Liver (tissue), 9 donors: ENCODE data around the gene RAB30. TPM values are rescaled to one million over a fixed set of nuclear protein-coding genes. Genes with fewer than 3 reads are reported as not detected.

Source experiments
- DNase-seq: peaks from one replicate; pipeline ENCODE4 v3.0.0-alpha.2; 2017; ENCODE audit warnings: low spot score
- H3K27ac ChIP-seq, 2 donors: one replicate each; pipeline ENCODE4 v1.7.0; 2013; ENCODE audit warnings: inconsistent platforms in 2 of 2, low read length in 2 of 2, control low read depth in 1 of 2, low read depth in 1 of 2, mild to moderate bottlenecking in 1 of 2
- H3K27me3 ChIP-seq, 4 donors: one replicate each; pipeline versions ENCODE4 v1.6.1 to v1.7.0; 2013; ENCODE audit warnings: low read length in 3 of 4, inconsistent platforms in 1 of 4, mild to moderate bottlenecking in 1 of 4, moderate library complexity in 1 of 4; ENCODE audit not compliant: control insufficient read depth in 4 of 4, insufficient read depth in 4 of 4
- H3K36me3 ChIP-seq, 4 donors: one replicate each; pipeline versions ENCODE4 v1.6.1 to v1.7.0; 2013; ENCODE audit warnings: low read length in 3 of 4, mild to moderate bottlenecking in 3 of 4, low read depth in 1 of 4, moderate library complexity in 1 of 4; ENCODE audit not compliant: control insufficient read depth in 4 of 4, insufficient read depth in 3 of 4
- H3K4me1 ChIP-seq, 4 donors: one replicate each; pipeline versions ENCODE4 v1.6.1 to v1.7.0; 2013; ENCODE audit warnings: low read length in 3 of 4, mild to moderate bottlenecking in 3 of 4, moderate library complexity in 1 of 4; ENCODE audit not compliant: control insufficient read depth in 4 of 4, insufficient read depth in 4 of 4
- H3K4me3 ChIP-seq, 3 donors: one replicate each; pipeline versions ENCODE4 v1.6.1 to v1.7.0; 2013; ENCODE audit warnings: low read length in 3 of 3, control low read depth in 1 of 3, low read depth in 1 of 3, mild to moderate bottlenecking in 1 of 3
- H3K9ac ChIP-seq, 2 donors: one replicate each; pipeline ENCODE4 v1.7.0; 2013; ENCODE audit warnings: low read length in 2 of 2, mild to moderate bottlenecking in 2 of 2, moderate library complexity in 2 of 2, control low read depth in 1 of 2, low read depth in 1 of 2
- H3K9me3 ChIP-seq, 4 donors: one replicate each; pipeline versions ENCODE4 v1.6.1 to v1.7.0; 2013; ENCODE audit warnings: low read length in 3 of 4; ENCODE audit not compliant: control insufficient read depth in 4 of 4
- CTCF ChIP-seq: fragments of 150-350 bp; IDR thresholded peaks from 2 replicates; pipeline ENCODE4 v1.5.1; 2017; ENCODE audit warnings: improper control_type of control experiment, low read depth, low read length; ENCODE audit not compliant: missing input control
- EGR1 ChIP-seq, 2 donors: IDR thresholded peaks; 2 replicates each; pipeline ENCODE4 v1.6.1; 2016 to 2018; ENCODE audit warnings: antibody characterized with exemption in 2 of 2, low read depth in 2 of 2
- GABPA ChIP-seq, 2 donors: IDR thresholded peaks in 1 of 2; conservative IDR thresholded peaks in 1 of 2; 2 replicates each; pipeline ENCODE4 v1.6.1; 2016; ENCODE audit warnings: antibody characterized with exemption in 2 of 2, mild to moderate bottlenecking in 1 of 2, moderate library complexity in 1 of 2
- HNF4A ChIP-seq, 2 donors: conservative IDR thresholded peaks; 2 replicates each; pipeline ENCODE4 v1.6.1; 2016; ENCODE audit warnings: antibody characterized with exemption in 2 of 2, mild to moderate bottlenecking in 2 of 2
- HNF4G ChIP-seq: IDR thresholded peaks from 2 replicates; pipeline ENCODE4 v1.6.1; 2016; ENCODE audit warnings: antibody characterized with exemption
- MAX ChIP-seq: IDR thresholded peaks from 2 replicates; pipeline ENCODE4 v1.6.1; 2016; ENCODE audit warnings: antibody characterized with exemption
- NR2F2 ChIP-seq: IDR thresholded peaks from 2 replicates; pipeline ENCODE4 v1.6.1; 2016; ENCODE audit warnings: antibody characterized with exemption
- RAD21 ChIP-seq, 2 donors: IDR thresholded peaks; 2 replicates each; pipeline ENCODE4 v1.6.1; 2016; ENCODE audit warnings: antibody characterized with exemption in 2 of 2, mild to moderate bottlenecking in 2 of 2
- REST ChIP-seq: IDR thresholded peaks from 2 replicates; pipeline ENCODE4 v1.6.1; 2016; ENCODE audit warnings: antibody characterized with exemption, mild to moderate bottlenecking
- SP1 ChIP-seq: IDR thresholded peaks from 2 replicates; pipeline ENCODE4 v1.6.1; 2018; ENCODE audit warnings: antibody characterized with exemption, mild to moderate bottlenecking
- YY1 ChIP-seq: IDR thresholded peaks from 2 replicates; pipeline ENCODE4 v1.6.1; 2016; ENCODE audit warnings: antibody characterized with exemption, mild to moderate bottlenecking
- WGBS: extraction: QIAGEN DNeasy Blood & Tissue Kit; methylation state at CpG from one replicate; pipeline ENCODE4 v1.1.7; 2013; 5-methylcytosine and 5-hydroxymethylcytosine counted together
- polyA plus RNA-seq, 2 donors: library from polyadenylated mRNA; stranded (reverse) in 1 of 2; unstranded in 1 of 2; fragments of 200-250 nt in 1 of 2; fragments of >200 nt in 1 of 2; fragmentation: Nextera tagmentation in 1 of 2; extraction: Ambion mirVana in 1 of 2; gene quantifications; one replicate each; pipeline versions ENCODE4 v1.2.1 to v1.2.3, GENCODE V29; 2013 to 2015
- total RNA-seq, 2 donors: library from RNA; depleted of rRNA; stranded (reverse); fragments of >200 nt; gene quantifications; one replicate each; pipeline ENCODE4 v1.2.3, GENCODE V29; 2014
- TF ChIP-seq, protein P1 (sequence below): IDR thresholded peaks from 2 replicates; pipeline ENCODE4 v1.6.1; 2016; ENCODE audit warnings: antibody characterized with exemption
- donor health status: healthy.
- donor health status: healthy.
- donor health status: healthy.
- donor health status: healthy.
- donor health status: healthy.

RAB30 gene
- total and polyA plus RNA-seq, 4 donors: 2.4 to 5.4 (median 3.2) TPM

- TF ChIP-seq, protein P1, sequence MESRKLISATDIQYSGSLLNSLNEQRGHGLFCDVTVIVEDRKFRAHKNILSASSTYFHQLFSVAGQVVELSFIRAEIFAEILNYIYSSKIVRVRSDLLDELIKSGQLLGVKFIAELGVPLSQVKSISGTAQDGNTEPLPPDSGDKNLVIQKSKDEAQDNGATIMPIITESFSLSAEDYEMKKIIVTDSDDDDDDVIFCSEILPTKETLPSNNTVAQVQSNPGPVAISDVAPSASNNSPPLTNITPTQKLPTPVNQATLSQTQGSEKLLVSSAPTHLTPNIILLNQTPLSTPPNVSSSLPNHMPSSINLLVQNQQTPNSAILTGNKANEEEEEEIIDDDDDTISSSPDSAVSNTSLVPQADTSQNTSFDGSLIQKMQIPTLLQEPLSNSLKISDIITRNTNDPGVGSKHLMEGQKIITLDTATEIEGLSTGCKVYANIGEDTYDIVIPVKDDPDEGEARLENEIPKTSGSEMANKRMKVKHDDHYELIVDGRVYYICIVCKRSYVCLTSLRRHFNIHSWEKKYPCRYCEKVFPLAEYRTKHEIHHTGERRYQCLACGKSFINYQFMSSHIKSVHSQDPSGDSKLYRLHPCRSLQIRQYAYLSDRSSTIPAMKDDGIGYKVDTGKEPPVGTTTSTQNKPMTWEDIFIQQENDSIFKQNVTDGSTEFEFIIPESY: no peak
- TF ChIP-seq GABPA (IDR thresholded peaks at IDR 0.05 in 1 of 2, conservative IDR thresholded peaks at IDR 0.05 in 1 of 2): no peak
- no peak for TF ChIP-seq CTCF
- no peak for TF ChIP-seq SP1
- no peak for TF ChIP-seq EGR1 (IDR thresholded peaks at IDR 0.05; ENCODE audit: low read depth in 2 of 2)
- TF ChIP-seq YY1: no peak
- no peak for TF ChIP-seq HNF4A (conservative IDR thresholded peaks at IDR 0.05)
These were observed 129.3 kb downstream of the RAB30 start (continued) for GRCh38 chr11:82942376-82942775.

DNA sequence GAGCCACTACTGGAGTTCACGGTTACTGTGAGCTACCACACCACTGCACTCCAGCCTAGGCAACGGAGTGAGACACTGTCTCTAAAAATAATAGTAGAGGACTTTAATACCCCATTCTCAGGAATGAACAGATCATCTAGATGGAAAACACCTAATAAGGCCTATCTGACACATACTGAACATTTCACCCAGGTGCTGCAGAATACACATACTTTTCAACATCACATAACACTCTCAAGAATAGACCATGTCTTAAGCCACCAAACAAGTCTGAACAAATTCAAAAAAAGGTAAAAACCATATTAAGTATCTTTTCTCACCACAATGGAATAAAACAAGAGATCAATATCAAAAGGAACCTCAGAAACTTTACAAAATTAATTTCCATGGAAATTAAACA, 132.2 kb downstream of the RAB30 start:
- H3K4me3 ChIP-seq: no peak overlapping the region
- no peaks in the 10 kb centered on the region for H3K4me1 ChIP-seq
- H3K27ac ChIP-seq: no peak overlapping the region
- H3K9ac ChIP-seq: no peak overlapping the region
- no peaks in the 10 kb centered on the region for H3K27me3 ChIP-seq
- TF ChIP-seq REST: no peak
- no peak for TF ChIP-seq GABPA (IDR thresholded peaks at IDR 0.05 in 1 of 2, conservative IDR thresholded peaks at IDR 0.05 in 1 of 2)
- TF ChIP-seq, protein P1: no peak
- TF ChIP-seq HNF4G: no peak
- TF ChIP-seq NR2F2: no peak
- TF ChIP-seq MAX: no peak
- TF ChIP-seq SP1: no peak
- TF ChIP-seq RAD21 (IDR thresholded peaks at IDR 0.05): no peak
- 97% methylated on average over 2 of the region's 2 CpGs for WGBS
- DNase-seq: no peak
- no peaks in the 10 kb centered on the region for H3K9me3 ChIP-seq
- no peaks in the 10 kb centered on the region for H3K36me3 ChIP-seq
